IMR-90 (cell line): ENCODE data around the gene BUD23. TPM values are rescaled to one million over a fixed set of nuclear protein-coding genes. Genes with fewer than 3 reads are reported as not detected.

Source experiments
- ATAC-seq: fragments of 200-7000 bp; cut with Tn5 transposase; 2 replicates; pipeline ENCODE4 v1.9.1; 2020; ENCODE audit warnings: low read depth, mild to moderate bottlenecking, moderate library complexity
- BruUV-seq: library from RNA; stranded (reverse); fragments of 400-500 nt; replicated peaks from 2 replicates; lab custom pipeline; 2021; lab: Mats Ljungman, UMichigan
- CTCF ChIA-PET: fragments of 300-600 bp; formaldehyde crosslinking; extraction: SDS; loops from one replicate; lab custom pipeline; 2021; ENCODE audit warnings: antibody characterized with exemption; lab: Yijun Ruan, JAX
- POLR2A ChIA-PET: fragments of 300-600 bp; sonication (Branson Sonifier 250); formaldehyde crosslinking; loops from one replicate; lab custom pipeline; 2022; ENCODE audit warnings: antibody characterized with exemption; ENCODE audit not compliant: unreplicated experiment; lab: Charles Lee
- DNase-seq: peaks from one replicate; pipeline ENCODE4 v3.0.0; 2013
- H2AFZ ChIP-seq: replicated peaks from 2 replicates; pipeline ENCODE3; 2013; ENCODE audit warnings: low read length, mild to moderate bottlenecking; ENCODE audit not compliant: poor library complexity
- H2AK5ac ChIP-seq: 2 replicates; pipeline ENCODE4 v1.6.1; 2013; ENCODE audit warnings: low read depth, low read length, inconsistent platforms
- H2AK9ac ChIP-seq: replicated peaks from 2 replicates; pipeline ENCODE3; 2013; ENCODE audit warnings: mild to moderate bottlenecking, low read depth, low read length, moderate library complexity; ENCODE audit not compliant: poor library complexity
- H2BK120ac ChIP-seq: 2 replicates; pipeline ENCODE4 v1.6.1; 2013; ENCODE audit warnings: low read depth, low read length, inconsistent platforms
- H2BK15ac ChIP-seq: 3 replicates; pipeline ENCODE4 v1.6.1; 2013; ENCODE audit warnings: low read depth, low read length, inconsistent platforms
- H2BK20ac ChIP-seq: 2 replicates; pipeline ENCODE4 v1.6.1; 2013; ENCODE audit warnings: low read depth, mild to moderate bottlenecking, inconsistent platforms, low read length, moderate library complexity
- H2BK5ac ChIP-seq: 2 replicates; pipeline ENCODE4 v1.6.1; 2013; ENCODE audit warnings: mild to moderate bottlenecking, low read depth, low read length, inconsistent platforms; ENCODE audit not compliant: poor library complexity, severe bottlenecking
- H3K14ac ChIP-seq: replicated peaks from 2 replicates; pipeline ENCODE4 v1.6.1; 2013; ENCODE audit warnings: low read depth, low read length, inconsistent platforms
- H3K18ac ChIP-seq: 2 replicates; pipeline ENCODE4 v1.6.1; 2013; ENCODE audit warnings: low read depth, low read length, control low read depth
- H3K23ac ChIP-seq: 2 replicates; pipeline ENCODE4 v1.6.1; 2013; ENCODE audit warnings: low read depth, low read length, inconsistent platforms
- H3K27ac ChIP-seq: 2 replicates; pipeline ENCODE4 v1.5.1; 2013; ENCODE audit warnings: mild to moderate bottlenecking, control low read depth, low read length; ENCODE audit not compliant: insufficient read depth
- H3K27me3 ChIP-seq: 2 replicates; pipeline ENCODE4 v1.6.1; 2013; ENCODE audit warnings: low read length; ENCODE audit not compliant: control insufficient read depth, insufficient read depth
- H3K36me3 ChIP-seq: 2 replicates; pipeline ENCODE4 v1.6.1; 2013; ENCODE audit warnings: low read length, mixed read lengths; ENCODE audit not compliant: control insufficient read depth, insufficient read depth
- H3K4ac ChIP-seq: 2 replicates; pipeline ENCODE4 v1.6.1; 2013; ENCODE audit warnings: low read depth, low read length, inconsistent platforms
- H3K4me1 ChIP-seq: 2 replicates; pipeline ENCODE4 v1.6.1; 2013; ENCODE audit warnings: low read length, mixed read lengths; ENCODE audit not compliant: control insufficient read depth, insufficient read depth
- H3K4me2 ChIP-seq: 2 replicates; pipeline ENCODE4 v1.6.1; 2013; ENCODE audit warnings: low read depth, mild to moderate bottlenecking, control low read depth, low read length, moderate library complexity
- H3K4me3 ChIP-seq: 2 replicates; pipeline ENCODE4 v1.5.1; 2013; ENCODE audit warnings: low read depth, mild to moderate bottlenecking, control low read depth, low read length, moderate library complexity; ENCODE audit not compliant: insufficient read depth
- H3K56ac ChIP-seq: 2 replicates; pipeline ENCODE4 v1.6.1; 2013; ENCODE audit warnings: low read length, inconsistent platforms; ENCODE audit not compliant: insufficient read depth; ENCODE audit errors: extremely low read depth
- H3K79me1 ChIP-seq, 2 experiments: 2 replicates each; pipeline ENCODE4 v1.6.1; 2013; ENCODE audit warnings: low read length in 2 of 2, inconsistent platforms in 1 of 2, low read depth in 1 of 2
- H3K9ac ChIP-seq: 2 replicates; pipeline ENCODE4 v1.6.1; 2013; ENCODE audit warnings: low read depth, low read length, control low read depth
- H3K9me1 ChIP-seq: 2 replicates; pipeline ENCODE4 v1.6.1; 2013; ENCODE audit warnings: low read length, inconsistent platforms; ENCODE audit not compliant: insufficient read depth
- H3K9me3 ChIP-seq: 2 replicates; pipeline ENCODE4 v1.6.1; 2013; ENCODE audit warnings: low read length; ENCODE audit not compliant: control insufficient read depth, insufficient read depth
- H4K20me1 ChIP-seq: 2 replicates; pipeline ENCODE4 v1.6.1; 2013; ENCODE audit warnings: low read length, inconsistent platforms; ENCODE audit not compliant: insufficient read depth
- H4K5ac ChIP-seq: 2 replicates; pipeline ENCODE4 v1.6.1; 2013; ENCODE audit warnings: mild to moderate bottlenecking, low read depth, low read length, control low read depth
- H4K8ac ChIP-seq, 2 experiments: 2 replicates each; pipeline ENCODE4 v1.6.1; 2013; ENCODE audit warnings: low read depth in 2 of 2, low read length in 2 of 2, control low read depth in 1 of 2, inconsistent platforms in 1 of 2
- H4K91ac ChIP-seq: 2 replicates; pipeline ENCODE4 v1.6.1; 2013; ENCODE audit warnings: low read depth, low read length, inconsistent platforms; ENCODE audit not compliant: insufficient read depth
- BHLHE40 ChIP-seq: fragments of 150-350 bp; IDR thresholded peaks from 2 replicates; pipeline ENCODE4 v1.6.1; 2016; ENCODE audit warnings: mild to moderate bottlenecking, low read depth, low read length
- CEBPB ChIP-seq: IDR thresholded peaks from 2 replicates; pipeline ENCODE4 v1.6.1; 2012; ENCODE audit warnings: low read depth, low read length, improper control_type of control experiment
- ELK1 ChIP-seq: fragments of 150-350 bp; IDR thresholded peaks from 2 replicates; pipeline ENCODE4 v1.6.1; 2016; ENCODE audit warnings: low read depth, mild to moderate bottlenecking, low read length, moderate library complexity, borderline replicate concordance
- MXI1 ChIP-seq: IDR thresholded peaks from 2 replicates; pipeline ENCODE4 v1.6.1; 2012; ENCODE audit warnings: low read depth, mild to moderate bottlenecking, low read length, moderate library complexity, borderline replicate concordance
- POLR2A ChIP-seq: IDR thresholded peaks from 2 replicates; pipeline ENCODE4 v1.6.1; 2012; ENCODE audit warnings: mild to moderate bottlenecking, low read depth, low read length
- RCOR1 ChIP-seq: IDR thresholded peaks from 2 replicates; pipeline ENCODE4 v1.6.1; 2012; ENCODE audit warnings: mild to moderate bottlenecking, low read length, improper control_type of control experiment; ENCODE audit not compliant: insufficient replicate concordance
- USF2 ChIP-seq: fragments of 150-350 bp; IDR thresholded peaks from 2 replicates; pipeline ENCODE4 v1.6.1; 2017; ENCODE audit warnings: mild to moderate bottlenecking, antibody characterized with exemption, low read length, low read depth
- WGBS, 2 experiments: methylation state at CpG; one replicate each; pipeline versions ENCODE4 v1.1.5 to v1.1.7; 2013; ENCODE audit warnings: missing lambda C conversion rate in 2 of 2; ENCODE audit not compliant: insufficient read length in 1 of 2; ENCODE audit errors: extremely low coverage in 2 of 2; 5-methylcytosine and 5-hydroxymethylcytosine counted together
- dilution Hi-C: fragments of 300-500 bp; cut with HindIII; formaldehyde crosslinking; loops from one replicate; pipeline ENCODE4 v1.14.3; 2018; ENCODE audit warnings: low sequenced_read_pairs; ENCODE audit not compliant: unreplicated experiment
- in situ Hi-C: fragments of 300-500 bp; cut with MboI; formaldehyde crosslinking; loops from 3 replicates; pipeline ENCODE4 v1.14.3; 2019; ENCODE audit warnings: low sequenced_read_pairs, inconsistent platforms, mixed read lengths
- intact Hi-C: fragments of 100-400 bp; cut with micrococcal nuclease; formaldehyde crosslinking; loops from 2 replicates; pipeline ENCODE4 v1.10.0; 2022
- polyA plus RNA-seq, 3 experiments: library from polyadenylated mRNA; depleted of rRNA; stranded (reverse); fragments of >200 nt; gene quantifications; 2 replicates each; pipeline ENCODE4 v1.2.3, GENCODE V29; 2012; ENCODE audit warnings: low replicate concordance in 1 of 3
- total RNA-seq: library from RNA; depleted of rRNA; stranded (reverse); fragments of >200 nt; gene quantifications from 2 replicates; pipeline ENCODE4 v1.2.3, GENCODE V29; 2012

Gene BUD23
- total and polyA plus RNA-seq, 2 of the 4 experiments (the other 2 are of a cell fraction) = 35.7 to 65.2 TPM

- in situ Hi-C loops = no loop called here
Observed at GRCh38 chr7:73723813-73724212, 40.4 kb downstream of the BUD23 start.

More at GRCh38 chr7:73723813-73724212, 40.4 kb downstream of the BUD23 start:
- Histone ChIP-seq H3K9me3 (no peaks in the 10 kb centered on the region), H2BK120ac (no peak overlapping the region), H2BK20ac (no peak overlapping the region), H3K23ac (no peak overlapping the region), H4K5ac (no peak overlapping the region), H2AK9ac (no peak overlapping the region), H2BK15ac (no peak overlapping the region), H3K9ac (no peak overlapping the region), H3K27me3 (no peaks in the 10 kb centered on the region), H3K79me1 (0 out of 4 replicates have a peak, but pooled peaks cover 0 to under 1% of the 10 kb centered on the region in 2 experiments), H3K4me2 (no peak overlapping the region), H3K4me1 (no peaks in the 10 kb centered on the region), H3K56ac (no peak overlapping the region), H4K91ac (no peak overlapping the region), H3K18ac (no peak overlapping the region), H3K27ac (no peak overlapping the region), H2AK5ac (no peak overlapping the region), H3K36me3 (no peaks in the 10 kb centered on the region), H4K20me1 (no peaks in the 10 kb centered on the region), H3K9me1 (no peaks in the 10 kb centered on the region), H2BK5ac (no peak overlapping the region), H4K8ac (no peak overlapping the region), H3K4ac (no peak overlapping the region), H3K14ac (no peak overlapping the region), H2AFZ (no peak overlapping the region), H3K4me3 (no peak overlapping the region)
- BruUV-seq = no TSS peak
- CTCF ChIA-PET = interaction anchor here (0.7 kb wide), 1 partner anchor 118 kb away, joined by 7 read pairs; no protein-coding TSS in a partner anchor
- TF ChIP-seq RCOR1 (no peak), MXI1 (no peak), CEBPB (no peak), USF2 (no peak), BHLHE40 (no peak), ELK1 (no peak), POLR2A (no peak)
- ATAC-seq = no peak
- intact Hi-C loops (no loop called here), dilution Hi-C loops (no loop called here)
- POLR2A ChIA-PET = no interaction called here
- no CpG with 5 or more reads among the region's 3 CpGs for WGBS, 2 experiments
- no peak for DNase-seq
